Measurements from ENCODE around the gene TULP1. TPM values are rescaled to one million over a fixed set of nuclear protein-coding genes. Genes with fewer than 3 reads are reported as not detected.

The TULP1 gene
- total and polyA plus RNA-seq, 2 of the 13 experiments (the other 11 are each of a cell fraction or from before 2014, with no cell fraction given), result not detected

- TF ChIP-seq NFAT5 (CRISPR knock-in tag; IDR thresholded peaks at IDR 0.05) (no peak), ZNF740 (CRISPR knock-in tag; IDR thresholded peaks at IDR 0.05) (no peak), MAX (IDR thresholded peaks at IDR 0.05) (peak; percentile 39; the same call in 1 of the 2 replicates), MTA1 (CRISPR knock-in tag; IDR thresholded peaks at IDR 0.05; ENCODE audit: borderline replicate concordance) (0 out of 2 replicates have a peak, but pooled peaks have one; percentile 54), ZNF569 (CRISPR knock-in tag; IDR thresholded peaks at IDR 0.05; ENCODE audit: borderline replicate concordance) (no peak), CEBPB (IDR thresholded peaks at IDR 0.05; ENCODE audit: borderline replicate concordance, low read depth, low read length) (peak; percentile 93), KAT7 (CRISPR knock-in tag; IDR thresholded peaks at IDR 0.05; ENCODE audit: borderline replicate concordance) (no peak), ZNF225 (CRISPR knock-in tag; IDR thresholded peaks at IDR 0.05) (no peak), ZNF776 (CRISPR knock-in tag; IDR thresholded peaks at IDR 0.05) (no peak), ZNF337 (CRISPR knock-in tag; IDR thresholded peaks at IDR 0.05; ENCODE audit: borderline replicate concordance, low read depth) (no peak), MATR3 (CRISPR knock-in tag; IDR thresholded peaks at IDR 0.05) (no peak), ZNF484 (CRISPR knock-in tag; IDR thresholded peaks at IDR 0.05; ENCODE audit: borderline replicate concordance, low read depth) (no peak), ARNT2 (CRISPR knock-in tag; IDR thresholded peaks at IDR 0.05; ENCODE audit: low read depth) (no peak), SRY (CRISPR knock-in tag; IDR thresholded peaks at IDR 0.05) (no peak), ARNTL (CRISPR knock-in tag; IDR thresholded peaks at IDR 0.05) (no peak), ZEB1 (IDR thresholded peaks at IDR 0.05; ENCODE audit: insufficient replicate concordance, low read depth) (no peak), ZFP41 (CRISPR knock-in tag; IDR thresholded peaks at IDR 0.05; ENCODE audit: borderline replicate concordance) (no peak), ZSCAN29 (CRISPR knock-in tag; conservative IDR thresholded peaks at IDR 0.05) (no peak), SAP130 (CRISPR knock-in tag; IDR thresholded peaks at IDR 0.05; ENCODE audit: low read depth) (no peak), ZNF672 (CRISPR knock-in tag; IDR thresholded peaks at IDR 0.05) (peak; percentile 22; the same call in 1 of the 2 replicates), GLI4 (CRISPR knock-in tag; IDR thresholded peaks at IDR 0.05; ENCODE audit: borderline replicate concordance) (no peak), TBX3 (IDR thresholded peaks at IDR 0.05; ENCODE audit: borderline replicate concordance) (no peak), HNF4A (CRISPR knock-in tag; IDR thresholded peaks at IDR 0.05) (0 out of 2 replicates have a peak, but pooled peaks have one; percentile 11)
- TF ChIP-seq, protein P1, sequence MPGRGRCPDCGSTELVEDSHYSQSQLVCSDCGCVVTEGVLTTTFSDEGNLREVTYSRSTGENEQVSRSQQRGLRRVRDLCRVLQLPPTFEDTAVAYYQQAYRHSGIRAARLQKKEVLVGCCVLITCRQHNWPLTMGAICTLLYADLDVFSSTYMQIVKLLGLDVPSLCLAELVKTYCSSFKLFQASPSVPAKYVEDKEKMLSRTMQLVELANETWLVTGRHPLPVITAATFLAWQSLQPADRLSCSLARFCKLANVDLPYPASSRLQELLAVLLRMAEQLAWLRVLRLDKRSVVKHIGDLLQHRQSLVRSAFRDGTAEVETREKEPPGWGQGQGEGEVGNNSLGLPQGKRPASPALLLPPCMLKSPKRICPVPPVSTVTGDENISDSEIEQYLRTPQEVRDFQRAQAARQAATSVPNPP (CRISPR knock-in tag; IDR thresholded peaks at IDR 0.05), result no peak
- TF ChIP-seq, protein P2, sequence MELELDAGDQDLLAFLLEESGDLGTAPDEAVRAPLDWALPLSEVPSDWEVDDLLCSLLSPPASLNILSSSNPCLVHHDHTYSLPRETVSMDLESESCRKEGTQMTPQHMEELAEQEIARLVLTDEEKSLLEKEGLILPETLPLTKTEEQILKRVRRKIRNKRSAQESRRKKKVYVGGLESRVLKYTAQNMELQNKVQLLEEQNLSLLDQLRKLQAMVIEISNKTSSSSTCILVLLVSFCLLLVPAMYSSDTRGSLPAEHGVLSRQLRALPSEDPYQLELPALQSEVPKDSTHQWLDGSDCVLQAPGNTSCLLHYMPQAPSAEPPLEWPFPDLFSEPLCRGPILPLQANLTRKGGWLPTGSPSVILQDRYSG (CRISPR knock-in tag; IDR thresholded peaks at IDR 0.05), result no peak
These were observed 35.7 kb downstream of the TULP1 start (continued) for GRCh38 chr6:35477028-35477427.
